Stimulated activated CD4-positive, alpha-beta T cell treated with anti-CD3 and anti-CD28 coated beads, Interleukin-1b, Interleukin-23, amount 100 ng/mL, for 24 hours (primary cell): ENCODE results near the gene TMEM273.

Experiments
- DNase-seq, 4 experiments: peaks; one replicate each; pipeline ENCODE4 v3.0.0-alpha.2; 2020; ENCODE audit warnings: low read depth in 4 of 4, low spot score in 1 of 4

The TMEM273 gene

DNA sequence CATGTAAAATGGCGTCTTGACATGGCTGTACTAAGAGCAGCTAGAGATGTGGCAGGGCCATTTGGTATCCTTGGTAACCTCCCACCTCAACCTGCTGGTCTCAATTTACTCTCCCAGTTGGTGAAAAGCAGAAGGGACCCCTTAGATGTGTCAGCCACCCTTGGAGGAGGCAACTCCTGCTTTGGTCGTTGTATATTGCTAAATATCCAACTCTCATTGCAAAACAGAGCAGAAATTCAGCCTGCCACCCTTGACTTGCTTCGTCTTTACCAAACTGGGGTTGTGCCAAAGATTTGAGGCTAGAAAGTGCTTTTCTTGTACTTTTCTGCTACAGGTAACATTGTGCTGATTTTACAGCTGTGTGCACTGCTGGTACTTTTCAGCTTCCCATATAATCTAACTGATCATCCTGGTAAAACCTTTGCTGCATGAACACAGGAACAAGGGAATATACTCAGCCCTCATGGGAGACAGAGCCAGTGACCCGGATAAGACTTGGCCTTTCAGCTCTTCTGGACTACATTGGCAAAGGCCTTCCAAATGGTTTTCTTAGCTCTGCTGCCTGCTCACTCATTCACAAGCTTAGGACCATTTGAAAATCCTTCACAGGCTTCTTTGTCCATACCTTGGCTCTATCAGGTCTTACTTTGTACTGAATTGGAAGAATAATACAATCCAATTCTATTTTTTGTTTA, 70.7 kb downstream of the TMEM273 start:
- DNase-seq: no peak

DNA sequence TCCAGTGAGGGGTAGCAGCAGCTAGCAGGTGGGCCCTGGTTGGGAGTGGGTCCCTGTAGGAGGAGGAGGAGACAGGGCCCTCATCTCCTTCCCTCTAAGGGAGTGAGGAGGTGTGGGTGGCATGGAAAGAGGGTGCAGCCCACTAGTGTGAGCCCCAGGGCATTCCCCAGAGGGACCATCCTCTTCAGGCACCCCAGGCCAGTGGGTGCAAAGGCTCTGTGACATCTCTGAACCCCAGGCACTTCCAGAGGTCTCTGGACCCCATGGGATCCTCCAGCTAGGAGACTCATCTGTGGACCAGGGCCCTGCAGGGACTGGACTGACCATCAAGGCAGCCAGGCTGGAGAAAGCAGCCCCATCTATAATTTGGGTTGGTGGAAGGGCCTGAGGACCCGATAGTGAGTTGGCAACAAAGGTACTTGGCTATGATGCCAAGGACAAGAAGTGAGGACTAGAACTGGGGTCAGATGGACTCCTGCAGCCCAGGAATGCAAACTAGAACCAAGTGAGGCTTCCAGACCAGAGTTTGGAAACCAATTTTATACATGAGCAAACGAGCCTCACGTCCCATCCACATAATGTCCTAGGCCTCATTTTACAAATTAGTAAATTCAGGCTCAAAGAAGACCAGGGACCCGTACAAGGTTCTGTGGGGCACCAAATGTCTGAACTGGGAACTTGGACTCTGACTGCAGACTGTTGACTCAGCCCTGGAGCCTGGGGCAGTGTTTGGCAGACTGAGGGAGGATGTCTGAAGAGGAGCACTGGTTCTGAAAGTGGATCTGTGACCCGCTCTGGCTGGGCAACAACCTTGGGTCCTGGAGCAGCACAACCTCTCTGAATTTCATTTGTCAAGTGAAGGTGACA, 71.4 kb downstream of the TMEM273 start:
- DNase-seq: no peak

GRCh38 chr10:49115796-49116508, 72.2 kb downstream of the TMEM273 start:
- no peak for DNase-seq

- DNase-seq: no peak
Observed at GRCh38 chr10:49115015-49115795, 73.0 kb downstream of the TMEM273 start, which contains the start of gene VSTM4. VSTM4 (minus strand) TSS chr10:49115522; CDS start chr10:49115485, 37 bp downstream.

DNA sequence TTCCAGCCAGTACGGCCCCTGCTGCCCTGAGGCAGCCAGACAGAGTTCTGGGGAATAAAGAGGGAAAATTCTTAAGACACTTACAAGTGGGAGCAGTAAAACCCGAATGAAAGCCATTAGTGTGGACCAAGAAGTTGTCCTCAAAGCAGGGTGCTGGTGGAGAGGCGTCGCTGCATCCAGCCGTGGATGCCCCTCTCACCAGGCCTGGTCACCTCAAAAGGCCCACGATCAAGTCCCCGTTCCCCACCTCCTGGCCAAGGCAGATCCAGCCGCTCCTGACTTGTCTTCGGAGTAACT, 73.5 kb downstream of the TMEM273 start:
- DNase-seq: no peak

DNA sequence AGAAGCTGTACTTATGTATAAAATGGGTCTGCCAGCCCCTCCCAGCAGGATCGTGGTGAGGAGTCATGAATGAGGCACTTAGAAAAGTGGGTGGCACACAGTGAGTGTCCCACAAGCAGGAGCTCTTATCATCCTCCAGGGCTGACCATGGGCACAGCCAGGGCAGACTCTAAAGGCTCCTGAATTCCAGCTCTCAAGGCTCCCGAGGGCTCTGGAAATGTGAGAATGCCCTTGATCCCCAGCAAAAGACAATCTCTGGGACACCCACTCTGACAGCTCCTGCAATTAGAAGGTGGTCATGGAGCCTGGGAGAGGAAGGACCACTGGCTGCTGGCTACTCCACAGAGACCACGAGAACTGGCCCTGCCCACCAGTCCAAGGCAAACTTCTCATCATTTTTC, 74.5 kb downstream of the TMEM273 start:
- no peak for DNase-seq

GRCh38 chr10:49112851-49113250, 75.3 kb downstream of the TMEM273 start:
- DNase-seq: no peak

DNA sequence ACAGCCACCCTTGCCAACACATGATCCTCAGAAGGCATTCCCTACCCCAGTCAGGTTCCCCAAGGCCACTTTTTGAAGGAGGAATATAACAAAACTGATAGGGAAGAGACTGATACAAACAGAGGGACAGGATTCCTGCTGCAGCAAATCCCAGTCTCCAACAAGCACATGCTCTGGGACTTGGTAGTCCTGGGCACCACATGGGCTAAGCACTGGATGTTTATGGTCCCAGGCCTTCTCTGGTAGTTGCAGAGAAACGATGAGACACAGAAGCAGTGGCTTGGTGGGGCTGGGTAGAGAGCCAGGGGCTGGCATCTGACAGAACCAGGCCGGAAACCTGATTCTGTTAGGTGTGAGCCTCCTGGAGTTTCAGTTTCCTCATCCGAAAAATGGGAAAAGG, 76.1 kb downstream of the TMEM273 start:
- no peak for DNase-seq

DNA sequence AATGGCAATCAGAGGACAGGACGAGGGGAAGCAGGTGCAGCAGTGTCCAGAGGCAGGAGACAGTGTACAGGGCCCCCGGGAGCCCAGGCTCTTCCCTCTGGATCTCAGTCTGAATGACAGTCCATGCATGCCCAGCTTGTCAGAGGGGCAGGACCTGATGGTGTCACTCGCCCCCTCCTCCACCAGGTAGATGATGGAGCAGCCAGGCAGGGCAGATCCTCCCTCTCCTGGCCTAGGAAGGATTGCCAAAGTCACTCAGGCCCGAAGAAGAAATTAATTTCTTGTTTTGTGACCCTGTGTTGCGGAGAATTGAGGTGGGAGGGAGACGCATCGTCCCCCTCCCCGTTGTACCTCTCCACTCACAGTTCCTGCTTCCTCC, 76.9 kb downstream of the TMEM273 start:
- no peak for DNase-seq

GRCh38 chr10:49110684-49111319, 77.4 kb downstream of the TMEM273 start:
- no peak for DNase-seq

DNA sequence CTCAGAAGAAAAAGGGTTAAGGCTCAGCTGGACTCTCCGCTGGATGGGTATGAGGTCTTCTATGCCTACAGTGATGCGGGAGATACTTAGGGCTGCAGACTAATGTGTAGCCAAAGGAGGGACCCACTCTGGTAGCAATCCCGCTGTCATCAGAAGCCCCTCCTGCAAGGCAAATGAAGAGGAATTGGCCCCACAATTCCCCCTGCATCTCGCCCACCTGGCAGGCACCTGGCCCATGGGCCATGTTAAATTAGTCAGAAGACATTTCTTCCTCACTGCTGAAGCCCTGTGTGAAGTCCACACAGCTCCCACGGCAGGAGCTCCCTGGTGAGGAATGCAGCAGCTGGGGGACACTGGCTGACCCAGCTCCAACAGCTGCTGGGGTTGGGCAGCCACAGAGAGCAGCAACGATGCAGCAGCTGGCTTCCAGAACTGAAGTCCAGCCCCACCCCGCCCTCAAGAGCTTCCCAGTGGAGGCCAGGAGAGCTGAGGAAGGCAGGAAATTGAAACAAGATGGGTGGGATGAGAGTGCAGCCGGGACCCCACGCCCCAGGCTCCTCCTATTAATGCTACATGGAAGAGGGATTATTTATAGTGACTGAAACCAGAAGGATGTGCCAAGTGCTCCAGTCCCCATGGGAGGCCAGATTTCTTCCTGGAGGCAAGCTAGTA, 78.4 kb downstream of the TMEM273 start:
- DNase-seq: no peak

GRCh38 chr10:49108656-49109055, 79.5 kb downstream of the TMEM273 start:
- DNase-seq: no peak

GRCh38 chr10:49107887-49108267, 80.3 kb downstream of the TMEM273 start:
- DNase-seq: no peak

DNA sequence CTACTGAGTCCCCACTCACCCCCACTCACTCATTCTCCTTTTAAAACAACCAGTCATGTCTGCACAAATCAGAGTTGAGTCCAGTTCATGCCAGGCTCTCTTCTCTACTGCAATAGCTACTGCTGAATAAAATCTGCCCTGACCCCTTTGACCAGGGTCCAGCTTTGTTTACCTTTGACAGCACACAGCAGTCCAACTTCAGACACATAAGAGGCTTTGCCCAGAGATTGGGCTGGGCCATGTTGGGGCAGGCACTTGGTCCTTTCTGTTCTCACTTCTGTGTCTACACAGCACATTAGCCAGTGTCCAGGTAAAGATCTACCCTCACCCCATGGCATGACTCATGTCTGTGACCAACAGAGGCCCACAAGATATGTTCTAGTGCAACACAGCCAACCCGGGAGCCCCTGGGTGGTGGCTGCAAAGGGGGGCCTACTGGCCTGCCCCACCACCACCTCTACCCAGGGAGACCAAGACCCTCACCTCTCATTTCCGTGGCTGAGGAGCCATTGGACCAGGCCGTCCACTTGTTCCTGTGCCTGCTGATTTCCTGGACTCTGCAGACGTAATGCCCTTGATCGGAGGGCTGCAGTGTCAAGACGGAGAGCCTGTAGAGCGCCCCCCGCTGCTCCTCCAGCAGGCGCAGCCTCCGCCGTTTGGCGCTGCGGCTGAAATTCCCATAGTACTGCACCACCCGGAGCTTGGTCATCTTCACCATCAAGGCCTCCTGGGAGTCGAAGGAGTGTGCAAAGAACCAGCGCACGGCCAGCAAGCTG, 80.9 kb downstream of the TMEM273 start:
- no peak for DNase-seq

GRCh38 chr10:49106451-49106850, 81.7 kb downstream of the TMEM273 start:
- no peak for DNase-seq

- no peak for DNase-seq
Observed at GRCh38 chr10:49105076-49105475, 83.1 kb downstream of the TMEM273 start.
